ENCODE results near the gene MYO6. TPM values are rescaled to one million over a fixed set of nuclear protein-coding genes. Genes with fewer than 3 reads are reported as not detected.

MYO6 gene
- total and polyA plus RNA-seq, 2 of the 4 experiments (the other 2 are of a cell fraction) = 6.1 to 6.8 TPM

GRCh38 chr6:75926293-75927168, 177.5 kb downstream of the MYO6 start:
- Histone ChIP-seq H4K91ac (ENCODE audit: insufficient read depth, low read depth, low read length) (no peak overlapping the region), H4K8ac (ENCODE audit: low read depth in 2 of 2, low read length in 2 of 2) (no peak overlapping the region), H3K36me3 (ENCODE audit: control insufficient read depth, insufficient read depth, low read length) (no peaks in the 10 kb centered on the region), H2AK5ac (ENCODE audit: low read depth, low read length) (no peak overlapping the region), H3K14ac (replicated peaks; ENCODE audit: low read depth, low read length) (no peak overlapping the region), H2AK9ac (replicated peaks; ENCODE audit: low read depth, low read length, poor library complexity) (no peak overlapping the region), H3K4ac (ENCODE audit: low read depth, low read length) (no peak overlapping the region), H3K23ac (ENCODE audit: low read depth, low read length) (no peak overlapping the region), H2AFZ (replicated peaks; ENCODE audit: low read length, poor library complexity) (no peak overlapping the region), H3K27me3 (ENCODE audit: control insufficient read depth, insufficient read depth, low read length) (no peaks in the 10 kb centered on the region), H4K5ac (ENCODE audit: low read depth, low read length) (no peak overlapping the region), H3K9me1 (ENCODE audit: insufficient read depth, low read length) (no peaks in the 10 kb centered on the region), H3K18ac (ENCODE audit: low read depth, low read length) (no peak overlapping the region), H2BK120ac (ENCODE audit: low read depth, low read length) (no peak overlapping the region), H3K56ac (ENCODE audit: extremely low read depth, insufficient read depth, low read length) (no peak overlapping the region; the same call in 1 of the 2 replicates), H2BK20ac (ENCODE audit: low read depth, low read length) (no peak overlapping the region), H3K9me3 (ENCODE audit: control insufficient read depth, insufficient read depth, low read length) (no peaks in the 10 kb centered on the region), H3K4me1 (ENCODE audit: control insufficient read depth, insufficient read depth, low read length) (peaks cover 2% of the 10 kb centered on the region), H3K27ac (ENCODE audit: insufficient read depth, low read length) (no peak overlapping the region), H3K4me3 (ENCODE audit: insufficient read depth, low read depth, low read length) (no peak overlapping the region), H3K4me2 (ENCODE audit: low read depth, low read length) (no peak overlapping the region), H2BK15ac (ENCODE audit: low read depth, low read length) (no peak overlapping the region), H3K9ac (ENCODE audit: low read depth, low read length) (no peak overlapping the region), H3K79me1 (ENCODE audit: low read depth in 1 of 2, low read length in 2 of 2) (no peaks in the 10 kb centered on the region), H4K20me1 (ENCODE audit: insufficient read depth, low read length) (no peaks in the 10 kb centered on the region), H2BK5ac (ENCODE audit: low read depth, low read length, poor library complexity, severe bottlenecking) (no peak overlapping the region)
- DNase-seq = no peak
- in situ Hi-C loops (cut with MboI; ENCODE audit: low sequenced_read_pairs) (no loop called here), intact Hi-C loops (cut with micrococcal nuclease) (no loop called here), dilution Hi-C loops (cut with HindIII; ENCODE audit: low sequenced_read_pairs, unreplicated experiment) (no loop called here)
- TF ChIP-seq FOS (IDR thresholded peaks at IDR 0.05; ENCODE audit: low read depth, low read length) (no peak), CHD1 (IDR thresholded peaks at IDR 0.05; ENCODE audit: low read depth, low read length) (no peak), RCOR1 (IDR thresholded peaks at IDR 0.05; ENCODE audit: insufficient replicate concordance, low read length) (no peak), NFE2L2 (IDR thresholded peaks at IDR 0.05; ENCODE audit: low read depth, low read length) (no peak), BHLHE40 (IDR thresholded peaks at IDR 0.05; ENCODE audit: low read depth, low read length) (no peak), MAFK (IDR thresholded peaks at IDR 0.05; ENCODE audit: low read depth, low read length) (no peak), CEBPB (IDR thresholded peaks at IDR 0.05; ENCODE audit: low read depth, low read length) (no peak)
- TF ChIP-seq, protein P1, sequence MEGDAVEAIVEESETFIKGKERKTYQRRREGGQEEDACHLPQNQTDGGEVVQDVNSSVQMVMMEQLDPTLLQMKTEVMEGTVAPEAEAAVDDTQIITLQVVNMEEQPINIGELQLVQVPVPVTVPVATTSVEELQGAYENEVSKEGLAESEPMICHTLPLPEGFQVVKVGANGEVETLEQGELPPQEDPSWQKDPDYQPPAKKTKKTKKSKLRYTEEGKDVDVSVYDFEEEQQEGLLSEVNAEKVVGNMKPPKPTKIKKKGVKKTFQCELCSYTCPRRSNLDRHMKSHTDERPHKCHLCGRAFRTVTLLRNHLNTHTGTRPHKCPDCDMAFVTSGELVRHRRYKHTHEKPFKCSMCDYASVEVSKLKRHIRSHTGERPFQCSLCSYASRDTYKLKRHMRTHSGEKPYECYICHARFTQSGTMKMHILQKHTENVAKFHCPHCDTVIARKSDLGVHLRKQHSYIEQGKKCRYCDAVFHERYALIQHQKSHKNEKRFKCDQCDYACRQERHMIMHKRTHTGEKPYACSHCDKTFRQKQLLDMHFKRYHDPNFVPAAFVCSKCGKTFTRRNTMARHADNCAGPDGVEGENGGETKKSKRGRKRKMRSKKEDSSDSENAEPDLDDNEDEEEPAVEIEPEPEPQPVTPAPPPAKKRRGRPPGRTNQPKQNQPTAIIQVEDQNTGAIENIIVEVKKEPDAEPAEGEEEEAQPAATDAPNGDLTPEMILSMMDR (conservative IDR thresholded peaks at IDR 0.05; ENCODE audit: low read depth, low read length) = no peak
- no peak for ATAC-seq (ENCODE audit: low read depth)
- ChIA-PET POLR2A (ENCODE audit: unreplicated experiment) (no interaction called here), CTCF (no interaction called here)
- no CpG with 5 or more reads among the region's 5 CpGs for WGBS, 2 experiments (ENCODE audit: extremely low coverage in 2 of 2, insufficient read length in 1 of 2)
- BruUV-seq (replicated peaks) = no TSS peak

Data from IMR-90 (cell line).